Right atrium auricular region (tissue), 2 donors: ENCODE results near the gene LRRC32. TPM values are rescaled to one million over a fixed set of nuclear protein-coding genes. Genes with fewer than 3 reads are reported as not detected.
A peak's percentile ranks its signal among the peaks of the same experiment; 100 is the strongest.

Source experiments
- DNase-seq: peaks from one replicate; pipeline ENCODE4 v3.0.0-alpha.2; 2019; ENCODE audit warnings: low spot score
- H3K27ac ChIP-seq, 2 donors: fragments of 200-600 bp; sonication (generic); 1 replicate in 1 of 2; 2 replicates in 1 of 2; pipeline ENCODE4 v1.5.1; 2016 to 2019
- H3K27me3 ChIP-seq, 2 donors: fragments of 200-600 bp; sonication (generic); one replicate each; pipeline versions ENCODE4 v1.5.1 to v1.6.0; 2017 to 2019
- H3K36me3 ChIP-seq: fragments of 200-600 bp; sonication (generic); one replicate; pipeline ENCODE4 v1.5.1; 2016
- H3K4me1 ChIP-seq, 2 donors: fragments of 200-600 bp; sonication (generic); one replicate each; pipeline versions ENCODE4 v1.5.1 to v1.6.0; 2017 to 2019
- H3K4me3 ChIP-seq, 2 donors: fragments of 200-600 bp; sonication (generic); 1 replicate in 1 of 2; 2 replicates in 1 of 2; pipeline ENCODE4 v1.5.1; 2017 to 2019; ENCODE audit warnings: mild to moderate bottlenecking in 1 of 2, moderate library complexity in 1 of 2
- H3K9me3 ChIP-seq, 2 donors: fragments of 200-600 bp; sonication (generic); one replicate each; pipeline ENCODE4 v1.5.1; 2019
- CTCF ChIP-seq, 2 donors: fragments of 200-600 bp; sonication (generic); IDR thresholded peaks; one replicate each; pipeline ENCODE4 v1.5.1; 2019; ENCODE audit warnings: antibody characterized with exemption in 2 of 2
- total RNA-seq, 2 donors: library from RNA; depleted of rRNA; stranded (reverse); fragments of >200 nt; gene quantifications; one replicate each; pipeline ENCODE4 v1.1.0, GENCODE V29; 2016

Gene LRRC32
- total RNA-seq, 2 donors from 2014 or later = 37.9 to 56.0 TPM

GRCh38 chr11:76671626-76672309 is 1.2 kb upstream of the LRRC32 start:
- DNase-seq = no peak
- Histone ChIP-seq H3K4me3 (no peak overlapping the region), H3K36me3 (no peaks in the 10 kb centered on the region), H3K4me1 (peaks cover 0 to 39% of the 10 kb centered on the region in 2 donors), H3K27ac (peak overlapping the region; percentile 63 to 81), H3K9me3 (no peaks in the 10 kb centered on the region), H3K27me3 (no peaks in the 10 kb centered on the region)
- TF ChIP-seq CTCF (IDR thresholded peaks at IDR 0.05) = no peak

- Histone ChIP-seq H3K36me3 (no peaks in the 10 kb centered on the region), H3K4me3 (peak overlapping the region; percentile 49 to 73), H3K9me3 (no peaks in the 10 kb centered on the region), H3K27me3 (no peaks in the 10 kb centered on the region), H3K27ac (peak overlapping the region; percentile 63 to 81), H3K4me1 (peaks cover 0 to 45% of the 10 kb centered on the region in 2 donors)
- no peak for TF ChIP-seq CTCF (IDR thresholded peaks at IDR 0.05)
- DNase-seq = no peak
Measured at GRCh38 chr11:76671237-76671592, 668 bp upstream of the LRRC32 start.

- Histone ChIP-seq H3K27me3 (no peaks in the 10 kb centered on the region), H3K4me1 (peaks cover 0 to 57% of the 10 kb centered on the region in 2 donors), H3K27ac (peak overlapping the region; percentile 63 to 81), H3K4me3 (peak overlapping the region; percentile 49 to 73), H3K9me3 (no peaks in the 10 kb centered on the region), H3K36me3 (peaks cover 5% of the 10 kb centered on the region)
- no peak for DNase-seq
- no peak for TF ChIP-seq CTCF (IDR thresholded peaks at IDR 0.05)
Measured at GRCh38 chr11:76669901-76670484, 554 bp downstream of the LRRC32 start.

- H3K4me1 ChIP-seq = peaks cover 0 to 70% of the 10 kb centered on the region in 2 donors
- H3K4me3 ChIP-seq = peak overlapping the region; percentile 49 to 73
- H3K9me3 ChIP-seq = no peaks in the 10 kb centered on the region
- TF ChIP-seq CTCF (IDR thresholded peaks at IDR 0.05) = no peak
- peaks cover 16% of the 10 kb centered on the region for H3K36me3 ChIP-seq
- H3K27ac ChIP-seq = peak overlapping the region; percentile 63 to 81
- no peak for DNase-seq
- no peaks in the 10 kb centered on the region for H3K27me3 ChIP-seq
Measured at GRCh38 chr11:76668362-76669155, 2.0 kb downstream of the LRRC32 start.

- Histone ChIP-seq H3K9me3 (no peaks in the 10 kb centered on the region), H3K36me3 (peaks cover 21% of the 10 kb centered on the region), H3K4me3 (peak overlapping the region; percentile 49 to 73), H3K4me1 (peaks cover 0 to 69% of the 10 kb centered on the region in 2 donors), H3K27ac (peak overlapping the region; percentile 63 to 81), H3K27me3 (no peaks in the 10 kb centered on the region)
- TF ChIP-seq CTCF (IDR thresholded peaks at IDR 0.05) = no peak
- DNase-seq = no peak
Measured at GRCh38 chr11:76667856-76668255, 2.7 kb downstream of the LRRC32 start.
